ENCODE measurements around the gene TNIK. TPM values are rescaled to one million over a fixed set of nuclear protein-coding genes. Genes with fewer than 3 reads are reported as not detected.

TNIK gene
- total RNA-seq, 1 experiment from 2014 or later = 22.4 TPM

- Mint-ChIP-seq H3K36me3 (ENCODE audit: insufficient read depth, unreplicated experiment) (no peaks in the 10 kb centered on the region), H3K4me3 (ENCODE audit: unreplicated experiment) (no peak overlapping the region), H3K4me1 (ENCODE audit: low read depth, unreplicated experiment) (peaks cover 38% of the 10 kb centered on the region), H3K27ac (ENCODE audit: unreplicated experiment) (no peak overlapping the region), H3K9me3 (ENCODE audit: unreplicated experiment) (no peaks in the 10 kb centered on the region), H3K27me3 (ENCODE audit: insufficient read depth, unreplicated experiment) (no peaks in the 10 kb centered on the region)
- intact Hi-C loops (cut with micrococcal nuclease; ENCODE audit: unreplicated experiment) = no loop called here
- Histone ChIP-seq H3K27me3 (replicated peaks; ENCODE audit: control insufficient read depth, insufficient read depth, low read length) (no peaks in the 10 kb centered on the region), H3K9me3 (no peaks in the 10 kb centered on the region), H3K36me3 (ENCODE audit: control insufficient read depth, insufficient read depth, low read length) (no peaks in the 10 kb centered on the region), H3K4me1 (peaks cover 28% of the 10 kb centered on the region), H3K4me3 (ENCODE audit: low read depth, low read length) (no peak overlapping the region)
- DNase-seq = no peak
- no peak for TF ChIP-seq CTCF (IDR thresholded peaks at IDR 0.05; ENCODE audit: insufficient read depth in 1 of 2, low read depth in 1 of 2, low read length in 1 of 2, severe bottlenecking in 1 of 2, unreplicated experiment in 1 of 2)
- ChIA-PET CTCF (no interaction called here), POLR2A (no interaction called here)
- no TSS peak for BruUV-seq (replicated peaks)
These were observed 421.9 kb downstream of the TNIK start for GRCh38 chr3:171038342-171038741.

GRCh38 chr3:171028779-171029232 is 431.4 kb downstream of the TNIK start:
- POLR2A ChIA-PET = interaction anchor here (0.6 kb wide), 1 partner anchor 516 kb away, joined by 3 read pairs; no protein-coding TSS in a partner anchor
- Histone ChIP-seq H3K4me3 (ENCODE audit: low read depth, low read length) (peak overlapping the region; percentile 42), H3K9me3 (no peaks in the 10 kb centered on the region), H3K36me3 (ENCODE audit: control insufficient read depth, insufficient read depth, low read length) (no peaks in the 10 kb centered on the region), H3K27me3 (replicated peaks; ENCODE audit: control insufficient read depth, insufficient read depth, low read length) (no peaks in the 10 kb centered on the region), H3K4me1 (peaks cover 34% of the 10 kb centered on the region)
- Mint-ChIP-seq H3K9me3 (ENCODE audit: unreplicated experiment) (no peaks in the 10 kb centered on the region), H3K36me3 (ENCODE audit: insufficient read depth, unreplicated experiment) (peaks cover 7% of the 10 kb centered on the region), H3K4me3 (ENCODE audit: unreplicated experiment) (no peak overlapping the region), H3K27me3 (ENCODE audit: insufficient read depth, unreplicated experiment) (no peaks in the 10 kb centered on the region), H3K4me1 (ENCODE audit: low read depth, unreplicated experiment) (peaks cover 20% of the 10 kb centered on the region), H3K27ac (ENCODE audit: unreplicated experiment) (no peak overlapping the region)
- DNase-seq = peak in 1 of 2 experiments; percentile 45
- BruUV-seq (replicated peaks) = TSS peak; percentile 63
- intact Hi-C loops (cut with micrococcal nuclease; ENCODE audit: unreplicated experiment) = loop anchor here (1.0 kb wide), 2 partner anchors 16 to 27 kb away; no protein-coding TSS in a partner anchor
- CTCF ChIA-PET = no interaction called here
- no peak for TF ChIP-seq CTCF (IDR thresholded peaks at IDR 0.05; ENCODE audit: insufficient read depth in 1 of 2, low read depth in 1 of 2, low read length in 1 of 2, severe bottlenecking in 1 of 2, unreplicated experiment in 1 of 2)

GRCh38 chr3:171028025-171028778 is 432.0 kb downstream of the TNIK start:
- TF ChIP-seq CTCF (IDR thresholded peaks at IDR 0.05; ENCODE audit: insufficient read depth in 1 of 2, low read depth in 1 of 2, low read length in 1 of 2, severe bottlenecking in 1 of 2, unreplicated experiment in 1 of 2) = no peak
- Mint-ChIP-seq H3K36me3 (ENCODE audit: insufficient read depth, unreplicated experiment) (peaks cover 7% of the 10 kb centered on the region), H3K9me3 (ENCODE audit: unreplicated experiment) (no peaks in the 10 kb centered on the region), H3K4me1 (ENCODE audit: low read depth, unreplicated experiment) (peaks cover 20% of the 10 kb centered on the region), H3K27me3 (ENCODE audit: insufficient read depth, unreplicated experiment) (no peaks in the 10 kb centered on the region), H3K4me3 (ENCODE audit: unreplicated experiment) (no peak overlapping the region), H3K27ac (ENCODE audit: unreplicated experiment) (no peak overlapping the region)
- Histone ChIP-seq H3K36me3 (ENCODE audit: control insufficient read depth, insufficient read depth, low read length) (no peaks in the 10 kb centered on the region; the same call in 1 of the 2 replicates), H3K4me1 (peaks cover 40% of the 10 kb centered on the region), H3K4me3 (ENCODE audit: low read depth, low read length) (peak overlapping the region; percentile 42), H3K27me3 (replicated peaks; ENCODE audit: control insufficient read depth, insufficient read depth, low read length) (no peaks in the 10 kb centered on the region), H3K9me3 (no peaks in the 10 kb centered on the region)
- CTCF ChIA-PET = no interaction called here
- intact Hi-C loops (cut with micrococcal nuclease; ENCODE audit: unreplicated experiment) = loop anchor here (1.0 kb wide), 2 partner anchors 17 to 26 kb away; no protein-coding TSS in a partner anchor
- BruUV-seq (replicated peaks) = TSS peak; percentile 34
- DNase-seq = peak; percentile 73 to 80
- POLR2A ChIA-PET = interaction anchor here (0.6 kb wide), 1 partner anchor 515 kb away, joined by 3 read pairs; no protein-coding TSS in a partner anchor

Measured in Caco-2 (cell line).